Caco-2 (cell line): ENCODE data around the gene TMEM145. TPM values are rescaled to one million over a fixed set of nuclear protein-coding genes. Genes with fewer than 3 reads are reported as not detected.

ENCODE experiments used
- BruUV-seq: library from RNA; stranded (reverse); fragments of 400-500 nt; replicated peaks from 2 replicates; lab custom pipeline; 2021; lab: Mats Ljungman, UMichigan
- CTCF ChIA-PET: fragments of 300-600 bp; sonication (Branson Sonifier 250); formaldehyde crosslinking; loops from one replicate; lab custom pipeline; 2022; ENCODE audit warnings: antibody characterized with exemption; lab: Charles Lee
- POLR2A ChIA-PET: fragments of 300-600 bp; sonication (Branson Sonifier 250); formaldehyde crosslinking; loops from one replicate; lab custom pipeline; 2022; ENCODE audit warnings: antibody characterized with exemption; lab: Charles Lee
- DNase-seq, 2 experiments: peaks; one replicate each; pipeline versions ENCODE4 v3.0.0 to v3.0.0-alpha.2; 2020 to 2022
- H3K27me3 ChIP-seq: replicated peaks from 2 replicates; pipeline ENCODE4 v1.6.0; 2011; ENCODE audit warnings: low read length; ENCODE audit not compliant: control insufficient read depth, insufficient read depth
- H3K36me3 ChIP-seq: 2 replicates; pipeline ENCODE4 v1.5.1; 2011; ENCODE audit warnings: low read length; ENCODE audit not compliant: control insufficient read depth, insufficient read depth
- H3K4me1 ChIP-seq: fragments of 250-450 bp; sonication (Bioruptor Pico); 2 replicates; pipeline ENCODE4 v1.5.1; 2020; ENCODE audit warnings: mild to moderate bottlenecking
- H3K4me3 ChIP-seq: 2 replicates; pipeline ENCODE4 v1.5.1; 2011; ENCODE audit warnings: low read depth, mild to moderate bottlenecking, control low read depth, low read length
- H3K9me3 ChIP-seq: fragments of 250-450 bp; sonication (Bioruptor Pico); 2 replicates; pipeline ENCODE4 v1.5.1; 2020; ENCODE audit warnings: mild to moderate bottlenecking, moderate library complexity
- H3K27ac Mint-ChIP-seq: one replicate; pipeline ENCODE4 v1.8.0; 2022; ENCODE audit warnings: mixed read lengths; ENCODE audit not compliant: unreplicated experiment
- H3K27me3 Mint-ChIP-seq: one replicate; pipeline ENCODE4 v1.8.0; 2022; ENCODE audit warnings: mixed read lengths; ENCODE audit not compliant: insufficient read depth, unreplicated experiment
- H3K36me3 Mint-ChIP-seq: one replicate; pipeline ENCODE4 v1.8.0; 2022; ENCODE audit warnings: mild to moderate bottlenecking, mixed read lengths; ENCODE audit not compliant: insufficient read depth, unreplicated experiment
- H3K4me1 Mint-ChIP-seq: one replicate; pipeline ENCODE4 v1.8.0; 2022; ENCODE audit warnings: low read depth, mixed read lengths; ENCODE audit not compliant: unreplicated experiment
- H3K4me3 Mint-ChIP-seq: one replicate; pipeline ENCODE4 v1.8.0; 2022; ENCODE audit warnings: mild to moderate bottlenecking, moderate library complexity, mixed read lengths; ENCODE audit not compliant: unreplicated experiment
- H3K9me3 Mint-ChIP-seq: one replicate; pipeline ENCODE4 v1.8.0; 2022; ENCODE audit warnings: mixed read lengths; ENCODE audit not compliant: unreplicated experiment
- intact Hi-C: fragments of 100-400 bp; cut with micrococcal nuclease; formaldehyde crosslinking; loops from one replicate; pipeline ENCODE4 v1.10.0; 2022; ENCODE audit not compliant: unreplicated experiment
- total RNA-seq: library from RNA; stranded (reverse); gene quantifications from 2 replicates; pipeline ENCODE4 v1.2.3, GENCODE V29; 2022
- TF ChIP-seq, protein P1 (sequence below), 2 experiments: fragments of 200-600 bp in 1 of 2; IDR thresholded peaks; 1 replicate in 1 of 2; 2 replicates in 1 of 2; pipeline versions ENCODE4 v1.5.1 to v1.8.0; 2011 to 2022; ENCODE audit warnings: antibody characterized with exemption in 1 of 2, control low read depth in 1 of 2, inconsistent platforms in 1 of 2, low read depth in 1 of 2, low read length in 1 of 2, mild to moderate bottlenecking in 1 of 2, moderate library complexity in 1 of 2; ENCODE audit not compliant: insufficient read depth in 1 of 2, severe bottlenecking in 1 of 2, unreplicated experiment in 1 of 2

The TMEM145 gene
- total RNA-seq, 1 experiment from 2014 or later, result 2.2 TPM

DNA sequence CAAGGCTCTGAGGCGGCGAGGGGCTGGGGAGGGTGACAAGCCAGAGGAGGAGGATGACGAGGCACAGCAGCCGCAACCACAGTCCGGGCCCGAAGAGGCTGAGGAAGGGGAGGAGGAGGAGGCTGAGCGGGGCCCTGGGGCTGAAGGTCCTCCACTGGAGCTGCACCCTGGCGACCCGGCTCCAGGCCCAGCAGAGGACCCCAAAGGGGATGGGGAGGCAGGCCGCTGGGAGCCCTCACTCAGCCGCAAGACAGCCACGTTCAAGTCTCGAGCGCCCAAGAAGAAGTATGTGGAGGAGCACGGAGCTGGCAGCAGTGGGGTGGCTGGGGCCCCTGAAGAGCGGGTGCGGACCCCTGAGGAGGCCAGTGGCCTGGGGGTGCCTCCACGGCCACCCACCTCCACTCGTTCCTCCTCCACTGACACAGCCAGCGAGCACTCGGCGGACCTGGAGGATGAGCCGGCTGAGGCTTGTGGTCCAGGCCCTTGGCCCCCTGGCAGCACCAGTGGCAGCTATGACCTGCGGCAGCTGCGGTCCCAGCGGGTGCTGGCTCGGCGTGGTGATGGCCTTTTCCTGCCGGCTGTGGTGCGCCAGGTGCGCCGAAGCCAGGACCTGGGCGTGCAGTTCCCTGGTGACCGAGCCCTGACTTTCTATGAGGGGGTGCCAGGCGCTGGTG, 41.1 kb upstream of the TMEM145 start:
- ChIA-PET POLR2A (no interaction called here), CTCF (interaction anchor here (0.6 kb wide), 1 partner anchor 396 kb away, joined by 3 read pairs; no protein-coding TSS in a partner anchor)
- no peak overlapping the region for H3K27ac Mint-ChIP-seq
- peaks cover 11% of the 10 kb centered on the region for H3K36me3 Mint-ChIP-seq
- Histone ChIP-seq H3K4me1 (peaks cover 10% of the 10 kb centered on the region; the same call in 1 of the 2 replicates), H3K36me3 (no peaks in the 10 kb centered on the region), H3K4me3 (no peak overlapping the region), H3K27me3 (no peaks in the 10 kb centered on the region), H3K9me3 (no peaks in the 10 kb centered on the region)
- TF ChIP-seq, protein P1, sequence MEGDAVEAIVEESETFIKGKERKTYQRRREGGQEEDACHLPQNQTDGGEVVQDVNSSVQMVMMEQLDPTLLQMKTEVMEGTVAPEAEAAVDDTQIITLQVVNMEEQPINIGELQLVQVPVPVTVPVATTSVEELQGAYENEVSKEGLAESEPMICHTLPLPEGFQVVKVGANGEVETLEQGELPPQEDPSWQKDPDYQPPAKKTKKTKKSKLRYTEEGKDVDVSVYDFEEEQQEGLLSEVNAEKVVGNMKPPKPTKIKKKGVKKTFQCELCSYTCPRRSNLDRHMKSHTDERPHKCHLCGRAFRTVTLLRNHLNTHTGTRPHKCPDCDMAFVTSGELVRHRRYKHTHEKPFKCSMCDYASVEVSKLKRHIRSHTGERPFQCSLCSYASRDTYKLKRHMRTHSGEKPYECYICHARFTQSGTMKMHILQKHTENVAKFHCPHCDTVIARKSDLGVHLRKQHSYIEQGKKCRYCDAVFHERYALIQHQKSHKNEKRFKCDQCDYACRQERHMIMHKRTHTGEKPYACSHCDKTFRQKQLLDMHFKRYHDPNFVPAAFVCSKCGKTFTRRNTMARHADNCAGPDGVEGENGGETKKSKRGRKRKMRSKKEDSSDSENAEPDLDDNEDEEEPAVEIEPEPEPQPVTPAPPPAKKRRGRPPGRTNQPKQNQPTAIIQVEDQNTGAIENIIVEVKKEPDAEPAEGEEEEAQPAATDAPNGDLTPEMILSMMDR (IDR thresholded peaks at IDR 0.05; ENCODE audit: insufficient read depth in 1 of 2, low read depth in 1 of 2, low read length in 1 of 2, severe bottlenecking in 1 of 2, unreplicated experiment in 1 of 2), result no peak
- no peaks in the 10 kb centered on the region for H3K4me1 Mint-ChIP-seq
- H3K9me3 Mint-ChIP-seq, result no peaks in the 10 kb centered on the region
- intact Hi-C loops, result no loop called here
- H3K27me3 Mint-ChIP-seq, result no peaks in the 10 kb centered on the region
- no peak overlapping the region for H3K4me3 Mint-ChIP-seq
- BruUV-seq, result no TSS peak
- no peak for DNase-seq

DNA sequence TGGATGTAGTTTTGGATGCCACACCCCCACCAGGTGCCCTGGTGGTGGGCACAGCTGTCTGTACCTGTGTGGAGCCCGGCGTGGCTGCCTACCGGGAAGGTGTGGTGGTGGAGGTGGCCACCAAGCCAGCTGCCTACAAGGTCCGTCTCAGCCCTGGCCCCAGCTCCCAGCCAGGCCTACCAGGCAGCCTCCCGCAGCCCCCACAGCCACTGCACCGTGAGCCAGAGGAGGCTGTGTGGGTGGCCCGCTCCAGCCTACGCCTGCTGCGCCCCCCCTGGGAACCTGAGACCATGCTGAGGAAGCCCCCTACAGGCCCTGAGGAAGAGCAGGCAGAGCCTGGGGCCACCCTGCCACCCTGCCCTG, 40.6 kb upstream of the TMEM145 start:
- H3K4me3 Mint-ChIP-seq, result no peak overlapping the region
- no peak overlapping the region for H3K27ac Mint-ChIP-seq

DNA sequence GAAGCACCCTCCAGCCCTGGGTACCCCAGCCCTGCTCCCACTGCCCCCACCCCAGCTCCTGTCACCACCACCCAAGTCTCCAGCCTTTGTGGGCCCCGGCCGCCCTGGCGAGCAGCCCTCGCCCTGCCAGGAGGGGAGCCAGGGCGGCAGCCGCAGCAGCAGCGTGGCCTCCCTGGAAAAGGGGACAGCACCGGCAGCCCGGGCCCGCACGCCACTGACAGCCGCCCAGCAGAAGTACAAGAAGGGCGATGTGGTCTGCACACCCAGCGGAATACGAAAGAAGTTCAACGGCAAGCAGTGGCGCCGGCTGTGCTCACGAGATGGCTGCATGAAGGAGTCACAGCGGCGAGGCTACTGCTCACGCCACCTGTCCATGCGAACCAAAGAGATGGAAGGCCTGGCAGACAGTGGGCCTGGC, 40.1 kb upstream of the TMEM145 start:
- H3K27me3 Mint-ChIP-seq, result no peaks in the 10 kb centered on the region
- no peak for DNase-seq
- no peak overlapping the region for H3K27ac Mint-ChIP-seq
- H3K9me3 ChIP-seq, result no peaks in the 10 kb centered on the region
- ChIA-PET POLR2A (no interaction called here), CTCF (no interaction called here)
- H3K4me1 Mint-ChIP-seq, result peaks cover 1% of the 10 kb centered on the region
- H3K9me3 Mint-ChIP-seq, result no peaks in the 10 kb centered on the region
- H3K27me3 ChIP-seq, result no peaks in the 10 kb centered on the region
- TF ChIP-seq, protein P1 (IDR thresholded peaks at IDR 0.05; ENCODE audit: insufficient read depth in 1 of 2, low read depth in 1 of 2, low read length in 1 of 2, severe bottlenecking in 1 of 2, unreplicated experiment in 1 of 2), result no peak
- no peaks in the 10 kb centered on the region for H3K36me3 ChIP-seq
- H3K4me1 ChIP-seq, result peaks cover 10% of the 10 kb centered on the region; the same call in 1 of the 2 replicates
- no peak overlapping the region for H3K4me3 Mint-ChIP-seq
- BruUV-seq, result no TSS peak
- no peak overlapping the region for H3K4me3 ChIP-seq
- peaks cover 11% of the 10 kb centered on the region for H3K36me3 Mint-ChIP-seq
- intact Hi-C loops, result no loop called here

More for the DNA sequence above, 40.6 kb upstream of the TMEM145 start:
- no peaks in the 10 kb centered on the region for H3K27me3 ChIP-seq
- no peaks in the 10 kb centered on the region for H3K9me3 ChIP-seq
- CTCF ChIA-PET, result no interaction called here
- TF ChIP-seq, protein P1 (IDR thresholded peaks at IDR 0.05; ENCODE audit: insufficient read depth in 1 of 2, low read depth in 1 of 2, low read length in 1 of 2, severe bottlenecking in 1 of 2, unreplicated experiment in 1 of 2), result no peak
- H3K4me1 Mint-ChIP-seq, result no peaks in the 10 kb centered on the region
- BruUV-seq, result no TSS peak
- peaks cover 10% of the 10 kb centered on the region; the same call in 1 of the 2 replicates for H3K4me1 ChIP-seq
- H3K4me3 ChIP-seq, result no peak overlapping the region
- no peaks in the 10 kb centered on the region for H3K36me3 ChIP-seq
- H3K36me3 Mint-ChIP-seq, result peaks cover 11% of the 10 kb centered on the region
- POLR2A ChIA-PET, result no interaction called here
- no peak for DNase-seq
- H3K9me3 Mint-ChIP-seq, result no peaks in the 10 kb centered on the region
- intact Hi-C loops, result no loop called here
- no peaks in the 10 kb centered on the region for H3K27me3 Mint-ChIP-seq
